HCT116 (cell line): ENCODE data around the gene CCDC201. TPM values are rescaled to one million over a fixed set of nuclear protein-coding genes. Genes with fewer than 3 reads are reported as not detected.

Experiments used
- ATAC-seq: fragments of 200-7000 bp; cut with Tn5 transposase; 2 replicates; pipeline ENCODE4 v1.9.1; 2020; ENCODE audit warnings: mild to moderate bottlenecking, moderate library complexity
- BruUV-seq: library from RNA; stranded (reverse); fragments of 400-500 nt; replicated peaks from 2 replicates; lab custom pipeline; 2021; lab: Mats Ljungman, UMichigan
- CTCF ChIA-PET: fragments of 300-600 bp; sonication (Branson Sonifier 250); formaldehyde crosslinking; loops from one replicate; lab custom pipeline; 2021; ENCODE audit warnings: antibody characterized with exemption; lab: Charles Lee
- POLR2A ChIA-PET: fragments of 300-600, 350-600 bp; sonication (Branson Sonifier 250); formaldehyde crosslinking; loops from one replicate; lab custom pipeline; 2021; ENCODE audit warnings: antibody characterized with exemption; lab: Charles Lee
- RAD21 ChIA-PET, 2 experiments: fragments of 300-600 bp; sonication (Branson Sonifier 250); formaldehyde crosslinking; loops; one replicate each; lab custom pipeline; 2023; ENCODE audit warnings: low total read pairs in 2 of 2; ENCODE audit not compliant: uncharacterized antibody in 2 of 2, unreplicated experiment in 2 of 2, low non-redundant PET in 1 of 2; lab: Charles Lee
- DNase-seq: peaks from one replicate; pipeline ENCODE4 v3.0.0-alpha.2; 2010; ENCODE audit warnings: low read depth, low spot score
- H2AFZ ChIP-seq: fragments of 200-600 bp; shearing (Covaris generic), sonication (generic); 2 replicates; pipeline ENCODE4 v1.6.1; 2017; ENCODE audit warnings: low read depth, mixed run types, mixed read lengths, antibody characterized with exemption, low read length; ENCODE audit not compliant: poor library complexity, severe bottlenecking
- H3K27ac ChIP-seq: 2 replicates; pipeline ENCODE4 v1.5.1; 2012; ENCODE audit warnings: low read depth, low read length
- H3K27me3 ChIP-seq: fragments of 200-600 bp; sonication (generic); 2 replicates; pipeline ENCODE4 v1.6.1; 2016; ENCODE audit warnings: mixed run types, low read length, mixed read lengths; ENCODE audit not compliant: insufficient read depth
- H3K36me3 ChIP-seq, 2 experiments: fragments of 200-500 bp in 1 of 2; fragments of 200-600 bp in 1 of 2; sonication (Bioruptor generic) in 1 of 2; sonication (generic) in 1 of 2; 2 replicates each; pipeline versions ENCODE4 v1.5.1 to v1.6.1; 2014 to 2016; ENCODE audit warnings: low read length in 2 of 2, inconsistent platforms in 1 of 2, mixed read lengths in 1 of 2, mixed run types in 1 of 2; ENCODE audit not compliant: insufficient read depth in 2 of 2, control insufficient read depth in 1 of 2
- H3K4me1 ChIP-seq, 2 experiments: fragments of 200-600 bp in 1 of 2; sonication (generic) in 1 of 2; 2 replicates each; pipeline versions ENCODE4 v1.5.1 to v1.6.1; 2012 to 2017; ENCODE audit warnings: low read length in 2 of 2, inconsistent platforms in 1 of 2, mild to moderate bottlenecking in 1 of 2, mixed read lengths in 1 of 2, mixed run types in 1 of 2, moderate library complexity in 1 of 2; ENCODE audit not compliant: insufficient read depth in 2 of 2, control insufficient read depth in 1 of 2
- H3K4me2 ChIP-seq: fragments of 200-600 bp; sonication (generic); 2 replicates; pipeline ENCODE4 v1.6.1; 2017; ENCODE audit warnings: mixed run types, low read length, mixed read lengths
- H3K4me3 ChIP-seq, 2 experiments: fragments of 200-600 bp in 1 of 2; sonication (generic) in 1 of 2; replicated peaks in 1 of 2; 2 replicates each; pipeline ENCODE4 v1.5.1; 2011 to 2016; ENCODE audit warnings: low read length in 2 of 2, control low read depth in 1 of 2, low read depth in 1 of 2, mild to moderate bottlenecking in 1 of 2, mixed read lengths in 1 of 2, mixed run types in 1 of 2
- H3K79me2 ChIP-seq: fragments of 200-600 bp; sonication (generic); 2 replicates; pipeline ENCODE4 v1.6.1; 2017; ENCODE audit warnings: mild to moderate bottlenecking, mixed run types, low read length, moderate library complexity, mixed read lengths; ENCODE audit not compliant: insufficient read depth
- H3K9ac ChIP-seq: fragments of 200-600 bp; sonication (generic); 2 replicates; pipeline ENCODE4 v1.6.1; 2016; ENCODE audit warnings: low read length, mixed read lengths
- H3K9me2 ChIP-seq: fragments of 200-600 bp; sonication (generic), shearing (Covaris generic); 2 replicates; pipeline ENCODE4 v1.6.1; 2017; ENCODE audit warnings: mixed run types, mild to moderate bottlenecking, moderate library complexity; ENCODE audit not compliant: insufficient read depth
- H3K9me3 ChIP-seq, 2 experiments: fragments of 200-500 bp in 1 of 2; fragments of 200-600 bp in 1 of 2; sonication (Bioruptor generic) in 1 of 2; sonication (generic) in 1 of 2; 2 replicates each; pipeline ENCODE4 v1.6.1; 2014 to 2017; ENCODE audit warnings: low read length in 2 of 2, mixed read lengths in 2 of 2, inconsistent platforms in 1 of 2, low read depth in 1 of 2, mild to moderate bottlenecking in 1 of 2, mixed run types in 1 of 2, moderate library complexity in 1 of 2; ENCODE audit not compliant: control insufficient read depth in 1 of 2, insufficient read depth in 1 of 2
- H4K20me1 ChIP-seq: fragments of 200-600 bp; sonication (generic), shearing (Covaris generic); 2 replicates; pipeline ENCODE4 v1.6.1; 2017; ENCODE audit warnings: mixed run types, mild to moderate bottlenecking, moderate library complexity; ENCODE audit not compliant: insufficient read depth
- CBX3 ChIP-seq: IDR thresholded peaks from 2 replicates; pipeline ENCODE4 v1.6.1; 2012; ENCODE audit warnings: low read depth
- CEBPB ChIP-seq: IDR thresholded peaks from 2 replicates; pipeline ENCODE4 v1.6.1; 2012; ENCODE audit warnings: low read depth
- CTCF ChIP-seq, 3 experiments: fragments of 200-600 bp in 1 of 3; sonication (generic) in 1 of 3; IDR thresholded peaks in 2 of 3; conservative IDR thresholded peaks in 1 of 3; 2 replicates each; pipeline ENCODE4 v1.5.1; 2012 to 2017; ENCODE audit warnings: low read depth in 2 of 3, low read length in 2 of 3, antibody characterized with exemption in 1 of 3, borderline replicate concordance in 1 of 3, control low read depth in 1 of 3, mild to moderate bottlenecking in 1 of 3, mixed read lengths in 1 of 3, mixed run types in 1 of 3, moderate library complexity in 1 of 3; ENCODE audit not compliant: insufficient read depth in 1 of 3
- EGR1 ChIP-seq: IDR thresholded peaks from 2 replicates; pipeline ENCODE4 v1.6.1; 2012; ENCODE audit warnings: low read depth
- EZH2 ChIP-seq: fragments of 200-600 bp; sonication (generic); IDR thresholded peaks from 2 replicates; pipeline ENCODE4 v1.6.1; 2017; ENCODE audit warnings: antibody characterized with exemption, mixed run types
- EZH2phosphoT487 ChIP-seq: fragments of 200-600 bp; IDR thresholded peaks from 2 replicates; pipeline ENCODE4 v1.6.1; 2018; ENCODE audit warnings: antibody characterized with exemption, borderline replicate concordance
- FOSL1 ChIP-seq: IDR thresholded peaks from 2 replicates; pipeline ENCODE4 v1.6.1; 2012; ENCODE audit warnings: low read depth
- JUND ChIP-seq: IDR thresholded peaks from 2 replicates; pipeline ENCODE4 v1.6.1; 2012
- POLR2AphosphoS5 ChIP-seq: IDR thresholded peaks from 2 replicates; pipeline ENCODE4 v1.6.1; 2011; ENCODE audit warnings: mild to moderate bottlenecking, low read depth, low read length, moderate library complexity
- REST ChIP-seq: IDR thresholded peaks from 2 replicates; pipeline ENCODE4 v1.6.1; 2012; ENCODE audit warnings: low read depth
- SP1 ChIP-seq: IDR thresholded peaks from 2 replicates; pipeline ENCODE4 v1.6.1; 2012; ENCODE audit warnings: low read depth
- TCF7L2 ChIP-seq: IDR thresholded peaks from 2 replicates; pipeline ENCODE4 v1.7.0; 2011; ENCODE audit warnings: borderline replicate concordance, inconsistent platforms; ENCODE audit not compliant: insufficient read depth, insufficient read length; ENCODE audit errors: extremely low read depth
- ZFX ChIP-seq: fragments of 450-650 bp; IDR thresholded peaks from 2 replicates; pipeline ENCODE4 v1.6.1; 2017
- intact Hi-C: fragments of 100-400 bp; cut with micrococcal nuclease; formaldehyde crosslinking; loops from 2 replicates; pipeline ENCODE4 v1.10.0; 2022
- total RNA-seq: library from RNA; stranded (reverse); gene quantifications from one replicate; pipeline ENCODE4 v1.2.1, GENCODE V29; 2021; ENCODE audit not compliant: unreplicated experiment
- TF ChIP-seq, protein P1 (sequence below): IDR thresholded peaks from 2 replicates; pipeline ENCODE4 v1.6.1; 2012

The CCDC201 gene
- total RNA-seq, 1 experiment from 2014 or later, result not detected

- peak overlapping the region; percentile 51 for H3K4me2 ChIP-seq
- TF ChIP-seq FOSL1, result peak; percentile 62
- no peak for TF ChIP-seq EGR1
- no peak for TF ChIP-seq CEBPB
- TF ChIP-seq CBX3, result peak; percentile 64; the same call in 1 of the 2 replicates
- TF ChIP-seq SP1, result peak; percentile 55
- TF ChIP-seq TCF7L2, result peak; percentile 20
- peak; percentile 52; the same call in 1 of the 2 replicates for TF ChIP-seq JUND
- H3K27me3 ChIP-seq, result no peaks in the 10 kb centered on the region
- ChIA-PET POLR2A (interaction anchor here (0.6 kb wide), 1 partner anchor 892 kb away, joined by 3 read pairs; no protein-coding TSS in a partner anchor), RAD21 (no interaction called here), CTCF (interaction anchor here (0.6 kb wide), 1 partner anchor 669 kb away, joined by 3 read pairs; no protein-coding TSS in a partner anchor)
- BruUV-seq, result no TSS peak
- no peak overlapping the region for H3K27ac ChIP-seq
- no peaks in the 10 kb centered on the region for H3K9me2 ChIP-seq
- no peaks in the 10 kb centered on the region for H3K9me3 ChIP-seq
- no peak overlapping the region for H2AFZ ChIP-seq
- H3K4me3 ChIP-seq, result no peak overlapping the region
- no peaks in the 10 kb centered on the region for H3K79me2 ChIP-seq
- no peak for DNase-seq
- no peaks in the 10 kb centered on the region for H4K20me1 ChIP-seq
- peaks cover 0 to 13% of the 10 kb centered on the region in 2 experiments; a peak in 2 of 4 replicates for H3K4me1 ChIP-seq
- no peaks in the 10 kb centered on the region for H3K36me3 ChIP-seq
- intact Hi-C loops, result loop anchor here (5.0 kb wide), 1 partner anchor 1308 kb away; no protein-coding TSS in a partner anchor
- 0 out of 2 replicates have a peak, but pooled peaks have one; percentile 28 for ATAC-seq
- no peak overlapping the region for H3K9ac ChIP-seq
Observed at GRCh38 chr7:45874408-45875131, 1.7 kb upstream of the CCDC201 start.

- Histone ChIP-seq H3K36me3 (no peaks in the 10 kb centered on the region), H3K27me3 (no peaks in the 10 kb centered on the region), H3K4me3 (no peak overlapping the region), H2AFZ (no peak overlapping the region), H3K9me3 (no peaks in the 10 kb centered on the region), H3K9me2 (no peaks in the 10 kb centered on the region), H3K9ac (no peak overlapping the region), H4K20me1 (no peaks in the 10 kb centered on the region), H3K79me2 (no peaks in the 10 kb centered on the region), H3K4me2 (no peak overlapping the region), H3K27ac (no peak overlapping the region), H3K4me1 (peaks cover 0 to 17% of the 10 kb centered on the region in 2 experiments; a peak in 2 of 4 replicates)
- ATAC-seq (no peak), DNase-seq (no peak)
- ChIA-PET RAD21 (no interaction called here), POLR2A (no interaction called here), CTCF (no interaction called here)
- no TSS peak for BruUV-seq
- intact Hi-C loops, result loop anchor here (5.0 kb wide), 1 partner anchor 1309 kb away; no protein-coding TSS in a partner anchor
- no peak for TF ChIP-seq CTCF (IDR thresholded peaks at IDR 0.05 in 2 of 3, conservative IDR thresholded peaks at IDR 0.05 in 1 of 3; ENCODE audit: borderline replicate concordance in 1 of 3, insufficient read depth in 1 of 3, low read depth in 2 of 3, low read length in 2 of 3)
- no peak for TF ChIP-seq CBX3
- no peak for TF ChIP-seq EZH2phosphoT487
- TF ChIP-seq CEBPB, result no peak
- no peak for TF ChIP-seq ZFX
- TF ChIP-seq REST, result no peak
- no peak for TF ChIP-seq POLR2AphosphoS5
- TF ChIP-seq, protein P1, sequence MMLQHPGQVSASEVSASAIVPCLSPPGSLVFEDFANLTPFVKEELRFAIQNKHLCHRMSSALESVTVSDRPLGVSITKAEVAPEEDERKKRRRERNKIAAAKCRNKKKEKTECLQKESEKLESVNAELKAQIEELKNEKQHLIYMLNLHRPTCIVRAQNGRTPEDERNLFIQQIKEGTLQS, result no peak
- no peak for TF ChIP-seq EZH2
- TF ChIP-seq JUND, result no peak
Observed at GRCh38 chr7:45873355-45873754, 473 bp upstream of the CCDC201 start.
